CD4-positive, alpha-beta T cell treated with Interleukin-12 subunit alpha and Interleukin-12 subunit beta, for 1 hour (primary cell): Measurements from ENCODE around the gene TRIP13.

Source experiments
- DNase-seq: peaks from one replicate; pipeline ENCODE4 v3.0.0-alpha.2; 2020

The TRIP13 gene

GRCh38 chr5:957748-958485 is 65.2 kb downstream of the TRIP13 start:
- DNase-seq: no peak

GRCh38 chr5:958701-959571 is 66.3 kb downstream of the TRIP13 start:
- DNase-seq: no peak

DNA sequence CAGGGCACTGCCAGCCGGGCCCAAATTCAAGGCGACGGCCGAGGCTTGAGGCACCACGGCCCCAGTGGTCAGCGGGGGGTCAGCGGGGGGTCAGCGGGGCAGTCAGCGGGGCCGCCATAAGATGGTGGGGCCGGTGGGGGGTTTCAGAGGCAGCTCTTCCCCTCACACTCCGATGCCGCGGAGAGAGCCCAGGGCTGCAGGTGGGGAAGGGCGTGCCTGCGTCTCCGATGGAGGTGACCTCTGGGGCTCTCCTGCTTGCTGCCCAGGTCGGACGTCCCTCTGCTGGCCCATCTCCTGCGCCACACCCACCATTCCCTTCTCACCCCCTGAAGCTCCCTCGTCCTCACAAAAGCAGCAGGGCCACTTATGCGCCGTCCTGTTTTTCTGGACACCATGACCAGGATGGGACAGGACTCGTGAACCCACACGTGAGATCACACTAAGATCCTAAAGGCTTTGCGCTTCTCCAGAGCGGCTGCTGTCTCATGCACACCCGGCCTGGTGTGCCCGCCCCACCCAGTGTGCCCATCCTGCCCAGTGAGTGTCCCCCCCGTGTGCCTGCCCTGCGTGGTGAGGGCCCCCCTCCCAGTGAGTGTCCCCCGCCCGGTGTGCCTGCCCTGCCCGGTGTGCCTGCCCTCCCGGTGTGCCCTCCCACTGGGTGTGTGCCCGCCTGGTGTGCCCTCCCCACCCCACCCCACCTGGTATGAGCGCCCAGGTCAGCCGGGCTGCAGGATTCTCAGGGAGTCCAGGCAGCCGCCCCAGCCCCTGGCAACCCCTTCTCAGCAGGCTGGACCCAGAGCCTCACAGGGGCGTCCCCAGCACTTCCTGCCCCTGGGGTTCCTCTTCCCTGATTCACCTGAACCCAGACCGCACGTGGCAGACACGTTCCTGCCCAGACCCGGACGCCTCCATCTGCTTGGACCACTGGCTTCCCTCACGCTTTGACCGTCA is 67.2 kb downstream of the TRIP13 start:
- DNase-seq: no peak

GRCh38 chr5:960551-960950 is 67.9 kb downstream of the TRIP13 start:
- no peak for DNase-seq

DNA sequence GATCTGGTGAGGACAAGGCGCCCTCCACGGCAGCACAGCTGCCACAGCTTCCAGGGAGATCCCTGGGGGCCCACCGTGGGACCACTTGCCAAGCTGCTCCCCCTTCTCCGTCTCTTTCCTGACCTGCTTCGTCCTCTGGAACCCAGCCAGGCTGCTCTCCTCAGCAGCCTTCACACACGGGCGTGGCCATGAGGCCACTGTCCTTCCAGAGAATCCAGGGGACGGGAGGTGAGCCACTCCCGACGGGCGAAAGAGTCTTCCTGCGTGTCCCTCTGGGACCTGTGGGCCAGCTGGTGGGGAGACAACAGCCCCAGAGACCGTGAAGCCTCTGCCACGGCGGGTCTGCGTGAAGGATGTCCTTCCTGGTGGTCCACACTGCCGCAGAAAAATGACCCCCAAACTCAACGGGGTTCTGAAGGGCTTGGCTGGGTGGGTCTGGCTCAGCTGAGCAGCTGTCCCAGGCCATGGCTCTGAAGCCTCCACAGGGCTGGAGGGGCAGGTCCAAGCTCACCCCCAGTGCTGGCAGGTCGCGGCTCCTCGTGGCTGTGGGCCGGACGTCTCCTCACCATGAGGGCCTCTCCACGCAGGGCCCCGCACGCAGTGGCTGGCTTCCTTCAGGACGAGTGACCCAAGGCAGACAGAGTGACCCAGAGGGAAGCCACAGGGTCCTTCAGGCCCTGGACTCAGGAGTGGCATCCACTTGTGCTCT is 68.5 kb downstream of the TRIP13 start:
- DNase-seq: no peak

- no peak for DNase-seq
These were observed 69.1 kb downstream of the TRIP13 start for GRCh38 chr5:961711-962240.

- no peak for DNase-seq
These were observed 69.7 kb downstream of the TRIP13 start for GRCh38 chr5:962386-962785.

DNA sequence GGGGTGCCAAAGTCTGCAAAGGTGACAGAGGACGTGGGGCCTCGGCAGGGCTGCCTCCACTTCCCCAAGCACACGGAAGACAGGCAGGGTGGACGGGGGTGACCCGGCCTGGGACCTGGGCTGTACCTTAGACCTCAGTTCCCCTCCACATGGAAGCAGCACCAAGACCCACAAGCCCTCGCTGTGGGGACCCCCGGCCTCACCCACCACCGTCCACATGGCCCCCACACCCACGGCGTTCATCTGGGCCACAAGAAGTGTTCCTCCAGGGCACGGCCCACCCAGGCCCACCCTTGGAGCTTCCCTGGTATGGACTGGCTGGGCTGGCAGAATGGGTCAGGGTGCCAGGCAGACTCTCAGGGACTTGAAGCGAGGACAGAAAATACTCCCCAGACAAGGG is 70.1 kb downstream of the TRIP13 start:
- DNase-seq: no peak

- no peak for DNase-seq
These were observed 70.6 kb downstream of the TRIP13 start for GRCh38 chr5:963310-963672.

DNA sequence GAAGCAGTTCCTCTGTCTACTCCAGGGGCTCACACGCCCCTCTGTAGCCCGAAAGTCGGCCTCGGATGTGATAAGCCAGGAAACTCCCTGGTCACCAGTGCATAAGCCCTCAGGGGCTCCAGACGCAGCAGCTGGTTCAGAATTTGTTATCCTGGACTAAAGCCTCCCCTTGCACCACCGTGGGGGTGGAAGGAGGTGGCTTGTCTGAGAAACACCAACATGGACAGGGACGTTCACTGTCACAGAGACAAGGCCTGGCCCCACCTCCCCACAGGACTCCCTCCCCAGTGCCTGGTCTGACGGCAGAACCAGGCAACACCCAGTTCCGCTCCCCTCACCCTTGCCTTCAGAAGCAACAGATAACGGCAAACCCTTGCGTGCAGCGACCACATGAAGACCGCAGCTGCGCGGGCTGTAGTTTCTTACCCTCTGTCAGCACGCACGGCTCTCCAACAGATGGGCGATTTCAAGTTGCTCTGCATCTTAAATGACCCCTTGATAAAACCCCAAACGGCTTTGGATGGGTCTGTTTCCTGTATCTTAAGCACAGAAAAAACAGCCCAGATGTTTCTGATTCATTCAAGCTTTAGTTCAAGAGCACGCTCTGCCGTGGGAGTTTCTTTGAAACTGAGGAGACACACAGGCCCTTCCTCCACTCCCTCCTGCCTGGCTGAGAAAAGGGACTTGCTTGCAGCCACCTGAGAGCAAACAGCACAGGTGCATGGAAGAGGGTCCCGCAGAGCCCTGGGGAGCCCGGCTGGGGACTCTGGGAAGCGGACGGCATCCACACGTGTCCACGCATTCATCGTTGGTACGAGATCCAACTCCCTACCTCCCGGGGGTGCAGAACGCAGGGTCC is 71.2 kb downstream of the TRIP13 start:
- peak; percentile 21 for DNase-seq

- no peak for DNase-seq
These were observed 72.1 kb downstream of the TRIP13 start for GRCh38 chr5:964821-965220.

DNA sequence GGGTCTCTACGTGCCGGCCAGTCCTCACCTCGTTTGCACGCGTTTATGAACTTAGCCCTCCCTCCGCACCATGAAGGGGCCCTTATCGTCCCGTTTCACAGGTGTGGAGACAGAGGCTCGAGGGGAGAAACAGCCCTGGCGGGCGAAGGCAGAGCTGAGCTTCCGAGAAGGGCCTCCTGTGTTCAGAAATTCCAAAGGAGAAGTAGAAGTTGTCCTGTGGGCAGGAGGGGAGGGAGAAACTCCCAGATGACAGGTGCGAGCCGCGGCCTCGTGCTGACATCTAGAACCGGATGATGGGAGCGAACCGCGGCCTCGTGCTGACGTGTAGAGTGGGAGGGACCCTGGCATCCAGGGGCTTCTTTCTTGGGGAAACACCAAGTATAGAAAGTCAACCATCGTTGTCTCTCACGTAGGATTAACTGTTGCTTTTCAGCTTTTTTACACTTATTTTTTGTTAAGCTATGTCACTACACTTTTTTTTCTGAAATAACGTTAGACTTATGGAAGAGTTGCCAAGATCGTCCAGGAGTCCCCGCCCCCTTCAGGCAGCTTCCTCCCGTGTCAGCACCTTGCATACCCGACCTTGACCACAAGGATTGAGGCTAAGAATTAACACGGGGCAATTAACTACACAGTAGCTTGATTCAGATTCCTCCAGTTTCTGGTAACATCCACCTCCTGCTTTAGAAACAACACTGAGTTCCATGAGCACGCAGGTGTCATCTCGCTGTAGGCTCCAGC is 73.1 kb downstream of the TRIP13 start:
- DNase-seq: no peak

GRCh38 chr5:966345-966710 is 73.6 kb downstream of the TRIP13 start:
- DNase-seq: no peak

- DNase-seq: no peak
These were observed 74.3 kb downstream of the TRIP13 start for GRCh38 chr5:966941-967340.
